ENCODE measurements around the gene GNAZ.

Gene GNAZ

DNA sequence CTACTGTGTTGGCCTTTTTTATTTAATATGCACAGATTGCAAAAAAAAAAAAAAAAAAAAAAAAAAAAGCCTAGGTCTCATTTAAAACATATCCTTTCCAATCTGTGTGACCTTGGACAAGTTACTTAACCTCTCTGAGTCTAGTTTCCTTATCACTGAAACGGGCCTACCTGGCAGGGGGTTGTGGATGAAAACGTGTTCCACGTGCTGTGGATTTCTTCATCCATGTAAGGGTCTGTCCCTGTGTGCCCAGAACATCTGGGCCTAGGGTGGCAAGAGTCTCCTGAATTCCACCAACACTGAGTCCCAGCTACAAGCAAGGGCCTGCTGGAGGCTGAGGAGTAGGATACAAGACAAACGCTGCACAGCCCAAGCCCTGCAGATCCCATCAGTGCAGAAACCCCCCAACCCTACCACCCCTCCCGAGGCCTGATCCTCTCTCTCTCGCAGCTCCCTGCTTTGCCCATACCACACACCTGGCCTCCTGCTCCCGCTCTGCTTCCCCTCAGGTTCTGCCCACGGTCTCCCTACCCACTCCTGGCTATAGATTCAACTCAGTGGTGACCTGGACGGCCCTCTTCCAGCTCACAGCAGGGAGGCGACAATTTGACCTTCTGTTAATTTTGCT is 4.7 kb upstream of the GNAZ start:
- DNase-seq = no peak

DNA sequence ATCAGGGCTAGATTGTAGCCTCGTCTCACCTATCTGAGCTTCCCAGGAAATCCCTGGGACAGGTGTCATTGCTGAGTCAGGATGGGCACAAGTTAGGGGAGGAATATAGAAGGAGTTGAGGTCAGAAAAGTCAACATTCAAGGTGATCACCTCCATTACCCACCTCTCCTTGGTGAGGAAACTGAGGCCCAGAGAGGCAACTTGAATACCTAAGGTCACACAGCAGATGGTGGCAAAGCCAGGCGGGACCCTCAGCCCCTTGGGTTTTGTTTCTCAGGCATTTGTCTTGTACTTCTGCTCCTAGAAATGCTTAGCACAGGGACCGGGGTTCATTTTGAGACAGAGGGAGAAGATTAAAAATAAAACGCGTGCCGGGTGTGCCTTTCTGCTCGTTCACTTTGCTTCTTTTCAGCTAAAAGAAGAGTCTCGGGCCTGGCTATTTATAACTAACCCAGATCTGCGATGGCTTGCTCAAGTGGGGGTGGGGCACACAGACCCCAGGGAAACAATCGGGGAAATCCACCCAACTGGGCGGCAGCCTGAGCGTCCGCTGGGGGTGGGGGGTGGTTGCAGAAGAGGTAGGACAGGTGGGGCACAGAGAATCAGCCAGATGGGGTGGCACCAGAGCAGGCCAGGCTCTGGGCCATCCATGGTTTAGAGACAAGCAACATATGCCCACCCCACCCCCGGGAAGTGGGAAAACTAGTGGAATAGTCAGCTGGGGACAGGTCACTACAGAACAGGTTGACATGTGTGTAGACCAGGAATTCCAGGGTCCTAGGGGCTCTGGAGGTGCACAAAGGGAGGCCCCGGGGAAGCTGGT is 3.9 kb upstream of the GNAZ start:
- DNase-seq = no peak

DNA sequence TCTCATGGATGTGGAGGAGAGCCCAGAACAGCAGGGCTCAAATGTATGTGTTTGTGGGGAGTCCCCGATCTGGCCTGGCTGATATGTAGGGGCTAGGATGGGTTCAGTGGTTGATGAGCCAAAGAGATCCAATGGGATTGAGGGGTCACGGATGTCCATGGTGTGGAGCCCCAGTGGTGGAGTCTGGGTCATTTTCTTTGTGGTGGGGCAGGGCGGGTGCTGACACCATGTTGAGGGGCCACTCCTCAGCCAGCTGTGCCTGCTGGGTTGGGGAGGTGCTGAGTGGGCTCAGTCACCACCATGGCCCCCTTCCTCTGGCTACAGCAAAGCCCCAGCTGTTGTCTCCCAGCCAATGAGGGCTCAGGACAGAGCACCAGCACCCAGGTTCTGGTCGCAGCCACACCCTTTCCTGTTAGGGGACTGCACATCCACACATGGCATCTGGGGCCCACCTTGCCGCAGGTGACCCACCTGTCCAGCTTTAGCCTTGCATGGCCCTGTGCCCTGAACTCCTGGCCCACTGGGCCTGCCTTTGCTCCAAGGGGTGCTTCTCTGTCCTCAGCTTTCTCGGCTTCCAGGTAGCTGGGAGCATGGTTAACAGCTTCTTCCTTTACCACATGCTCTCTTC is 3.2 kb upstream of the GNAZ start:
- no peak for DNase-seq

DNA sequence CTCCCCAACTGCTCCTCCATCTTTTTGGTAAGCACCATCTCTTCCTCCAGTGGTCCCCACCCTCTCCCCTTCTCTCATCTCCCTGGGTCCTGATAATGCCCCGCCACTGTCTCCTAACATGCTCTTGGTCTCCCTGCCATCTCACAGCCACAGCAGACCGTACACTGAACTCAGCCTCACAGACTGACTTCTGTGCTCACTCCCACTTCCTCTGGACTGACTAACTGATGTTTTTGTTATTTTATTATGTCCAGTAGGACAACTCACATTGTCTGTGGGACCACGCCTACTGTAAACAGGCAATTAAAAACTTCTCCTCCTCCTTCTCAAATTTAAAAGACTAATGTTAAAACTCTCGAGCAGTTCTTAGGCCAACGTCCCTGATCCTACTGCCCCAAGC is 2.6 kb upstream of the GNAZ start:
- DNase-seq = no peak

DNA sequence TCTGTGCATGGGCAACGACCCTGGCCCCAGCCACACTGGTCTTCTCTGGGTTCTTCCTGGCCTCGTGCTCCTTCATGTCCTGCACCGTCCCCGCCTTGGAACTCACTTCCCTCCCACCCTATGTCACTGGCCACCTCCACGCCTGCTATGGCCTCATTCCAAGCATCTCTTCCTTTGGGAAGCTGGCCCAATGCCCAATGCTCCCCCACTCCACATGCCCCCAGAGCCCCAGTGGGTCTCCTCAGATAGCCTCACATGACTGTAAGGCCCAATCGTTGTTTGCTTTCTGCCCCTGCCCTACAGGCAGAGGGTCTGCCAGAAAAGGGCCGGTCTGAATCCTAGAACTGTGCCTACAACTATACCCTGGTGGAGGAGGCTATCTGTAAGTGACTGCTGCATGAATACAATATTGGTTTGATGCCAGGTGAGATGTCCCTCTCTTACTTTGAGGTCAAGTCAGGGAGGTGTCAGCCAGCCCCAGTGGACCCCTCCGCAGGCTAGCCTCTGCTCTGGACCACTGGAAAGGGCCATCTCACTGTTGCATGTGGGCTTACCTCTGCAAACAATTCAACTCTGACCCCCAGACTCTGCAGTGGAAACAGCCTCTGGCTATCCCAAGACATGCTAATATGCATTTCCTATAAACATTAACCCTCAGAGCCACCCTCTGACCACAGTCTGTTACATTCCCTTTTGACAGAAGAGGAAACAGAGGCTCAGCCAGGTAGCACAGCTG is 2.1 kb upstream of the GNAZ start:
- DNase-seq = no peak

DNA sequence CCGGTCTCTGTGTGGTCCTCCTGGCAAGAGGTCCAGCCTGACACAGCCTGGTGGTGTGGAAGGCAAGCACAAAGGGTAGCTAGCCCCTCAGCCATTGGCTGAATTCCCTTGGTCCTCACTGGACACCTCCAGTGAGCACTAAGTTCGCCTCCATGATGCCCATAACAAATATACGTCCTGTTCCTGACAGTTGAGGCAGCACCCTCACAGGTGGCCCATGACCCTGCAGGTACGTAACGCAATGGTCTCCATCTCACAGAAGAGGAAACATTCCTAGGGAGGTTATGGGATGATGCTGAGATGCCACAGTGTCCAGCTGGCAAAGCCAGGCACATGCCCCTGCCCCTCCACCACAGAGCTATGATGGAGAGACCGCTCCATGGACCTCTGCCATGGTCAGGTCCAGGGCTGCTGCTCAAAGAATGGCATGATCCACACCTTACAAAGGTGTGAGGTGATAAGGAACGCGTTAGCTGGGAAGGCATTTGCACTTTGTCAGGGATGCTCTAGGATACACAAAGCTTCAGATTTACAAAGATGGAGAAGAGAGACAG is 1.4 kb upstream of the GNAZ start:
- no peak for DNase-seq

DNA sequence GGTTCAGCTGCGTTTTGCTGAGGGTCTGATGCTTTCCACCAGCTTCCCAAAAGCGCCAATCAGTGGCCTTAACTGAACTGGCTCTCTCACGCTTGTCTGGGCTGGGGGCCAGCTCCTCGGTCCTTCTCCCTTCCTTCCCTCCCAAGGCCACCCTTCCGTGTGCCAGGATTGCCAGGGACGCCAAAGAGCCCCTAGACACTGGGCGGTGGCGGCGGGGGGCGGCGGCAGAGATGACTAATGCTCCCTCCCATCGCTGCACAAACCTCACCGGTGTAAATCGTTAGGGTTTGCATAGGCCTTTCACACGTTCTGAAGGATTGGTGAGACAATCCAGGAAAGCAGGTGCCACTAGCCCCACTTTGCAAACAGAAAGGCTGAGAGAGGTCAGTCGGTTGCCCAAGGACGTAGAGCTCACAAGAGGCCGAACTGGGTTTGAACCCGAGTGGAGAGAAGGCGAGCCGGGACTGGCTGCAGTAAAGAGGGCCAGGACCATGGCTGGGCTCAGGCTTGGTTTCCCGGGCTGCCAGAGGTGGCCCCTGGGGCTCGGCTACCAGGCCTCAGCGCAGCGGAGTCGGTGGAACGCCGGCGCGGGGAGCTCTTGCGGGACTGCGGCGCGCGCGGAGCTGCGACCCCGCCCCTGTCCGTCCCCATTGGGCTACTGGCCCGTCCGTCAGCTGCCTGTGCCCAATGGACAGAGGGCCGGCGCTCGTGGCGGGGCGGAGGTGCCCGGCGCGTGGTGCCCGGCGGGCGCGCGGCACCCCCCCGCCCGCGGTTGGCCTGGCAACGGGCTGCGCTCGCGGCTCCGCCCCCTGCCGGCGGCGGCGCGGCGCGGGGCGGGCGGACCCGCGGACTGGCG is 589 bp upstream of the GNAZ start:
- DNase-seq = peak; percentile 79

DNA sequence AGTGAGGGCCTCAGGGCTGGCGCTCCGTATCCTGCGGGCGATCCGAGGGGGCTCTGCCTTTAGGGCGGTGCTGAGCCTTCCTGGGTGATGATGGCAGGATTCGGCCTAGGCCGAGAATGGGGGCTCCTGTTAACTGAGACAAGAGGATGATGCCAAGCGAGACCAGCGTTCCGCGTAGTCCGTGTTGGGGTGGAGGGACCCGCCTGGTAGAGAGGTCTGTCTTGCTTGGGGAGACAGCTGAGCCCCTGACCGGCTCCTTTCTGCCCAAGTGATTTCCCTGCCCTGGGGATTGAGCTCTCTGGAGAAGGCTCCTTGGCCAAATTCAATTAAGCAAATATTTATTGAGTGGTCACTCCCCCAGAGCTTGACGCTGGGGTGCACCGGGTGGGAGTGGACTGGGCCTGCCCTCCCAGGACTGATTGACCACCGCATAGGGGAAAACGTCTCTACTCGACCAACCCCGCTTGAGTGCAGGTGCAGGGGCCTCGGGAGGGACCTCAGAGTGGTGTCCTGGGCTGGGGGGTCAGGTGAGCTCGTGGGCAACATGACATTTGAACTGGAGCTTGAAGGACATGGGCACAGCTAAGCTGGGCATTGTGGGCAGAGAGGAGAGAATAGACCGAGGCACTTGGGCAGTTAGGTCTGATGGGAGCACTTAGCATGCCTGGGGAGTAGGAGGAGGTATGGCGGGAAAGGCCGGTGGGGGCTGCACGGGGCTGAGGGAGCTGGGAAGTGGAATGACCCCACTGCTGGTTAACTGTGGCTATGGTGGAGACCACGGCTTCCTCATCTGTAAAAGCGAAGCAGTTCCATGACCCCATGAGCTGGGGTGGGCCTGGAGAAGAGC is 1.1 kb downstream of the GNAZ start:
- no peak for DNase-seq

DNA sequence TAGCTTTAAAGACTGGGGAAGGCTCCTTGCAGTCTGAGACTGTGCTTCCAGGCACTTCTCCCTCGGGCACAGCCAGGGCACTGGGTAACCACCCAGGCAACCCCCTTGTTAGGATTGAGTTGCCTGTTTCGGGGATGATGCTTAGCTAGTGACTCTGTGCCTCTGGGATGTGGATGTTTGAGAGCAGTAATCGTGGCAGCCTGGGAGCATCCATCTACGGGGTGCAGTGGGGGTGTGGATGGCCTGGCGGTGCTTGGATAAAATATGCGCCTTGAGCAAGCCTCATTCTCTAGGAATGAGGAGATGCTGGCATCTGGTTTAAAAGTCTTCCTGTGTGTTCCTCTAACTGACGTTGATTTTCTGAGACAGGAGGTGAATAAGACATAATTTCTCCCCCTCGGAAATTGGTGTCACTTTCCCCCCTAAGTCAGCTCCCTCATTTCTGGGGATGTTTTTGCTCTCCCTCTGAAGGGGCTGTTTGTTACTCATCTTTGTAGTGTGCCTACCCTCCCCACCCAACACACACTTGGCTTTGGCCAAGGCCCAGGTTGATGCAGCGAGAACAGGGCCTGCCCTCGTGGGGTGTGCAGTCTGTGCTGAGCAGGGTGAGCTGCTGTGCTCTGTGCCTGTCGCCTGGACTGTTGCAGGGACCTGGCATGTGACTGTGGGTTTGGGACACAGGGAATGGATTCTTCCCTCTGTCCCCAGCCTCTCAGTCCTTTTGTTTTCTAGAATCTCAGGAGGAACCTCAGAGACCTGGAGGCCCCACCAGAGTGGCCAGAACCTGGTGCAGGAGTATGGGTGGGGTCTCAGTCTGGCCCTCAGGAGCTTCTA is 2.0 kb downstream of the GNAZ start:
- no peak for DNase-seq

DNA sequence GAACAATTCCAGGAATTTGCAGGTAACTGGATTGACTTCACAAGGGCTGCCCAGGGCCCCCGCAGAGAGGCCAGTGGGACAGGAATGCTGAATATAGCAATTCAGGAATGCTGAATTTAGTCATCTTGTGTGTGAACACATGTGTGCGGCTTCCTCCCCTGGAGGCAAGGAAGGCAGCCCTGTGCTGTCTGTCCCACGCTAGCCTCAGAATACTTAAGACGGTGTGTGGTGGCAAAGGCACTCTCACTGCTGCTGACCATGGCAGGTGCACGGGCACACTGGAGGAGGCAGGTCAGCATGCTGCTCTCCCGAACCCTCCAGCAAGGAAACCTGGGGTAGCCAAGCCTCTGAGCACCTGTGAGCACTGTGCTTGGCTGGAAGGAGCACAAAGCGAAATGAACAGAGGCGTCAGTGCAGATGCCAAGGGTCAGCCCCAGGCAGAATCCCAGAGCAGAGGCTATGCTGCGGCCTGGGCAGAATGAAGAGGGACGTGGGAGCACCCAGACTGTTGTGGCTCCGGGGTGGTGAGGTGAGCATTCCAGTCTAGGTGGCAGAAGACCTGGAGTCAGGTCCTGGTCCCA is 2.7 kb downstream of the GNAZ start:
- no peak for DNase-seq

DNA sequence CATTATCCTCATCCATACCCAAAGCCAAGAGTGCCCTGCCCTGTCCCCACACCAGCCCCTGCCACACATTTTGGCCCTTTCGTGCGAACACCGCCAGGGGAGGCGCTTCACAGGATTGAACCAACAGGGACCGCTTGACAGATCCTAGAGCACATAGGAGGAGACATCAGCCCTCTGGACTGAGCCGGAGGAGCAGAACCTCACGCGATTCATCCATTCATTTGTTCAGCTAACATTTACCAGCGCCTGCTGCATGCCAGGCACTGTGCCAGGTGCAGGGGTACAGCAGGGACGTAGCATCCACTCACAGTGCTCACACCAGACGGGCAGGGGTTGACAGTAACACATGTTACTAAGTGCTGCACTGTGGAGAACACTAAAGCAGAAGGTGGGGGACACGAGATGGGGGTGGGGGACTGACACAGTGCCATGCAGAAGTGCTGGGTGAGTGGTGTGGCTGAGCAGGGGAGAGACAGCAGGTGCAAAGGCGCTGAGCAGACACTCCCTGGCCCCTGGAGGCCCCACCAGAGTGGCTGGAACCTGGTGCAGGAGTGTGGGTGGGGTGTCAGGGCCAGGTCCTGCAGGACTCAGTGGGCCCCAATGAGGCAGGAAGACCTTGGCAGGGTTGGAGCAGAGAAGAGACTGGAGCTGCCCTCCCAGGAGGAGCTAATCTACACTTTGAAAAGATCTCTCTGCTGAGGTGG is 3.4 kb downstream of the GNAZ start:
- no peak for DNase-seq

DNA sequence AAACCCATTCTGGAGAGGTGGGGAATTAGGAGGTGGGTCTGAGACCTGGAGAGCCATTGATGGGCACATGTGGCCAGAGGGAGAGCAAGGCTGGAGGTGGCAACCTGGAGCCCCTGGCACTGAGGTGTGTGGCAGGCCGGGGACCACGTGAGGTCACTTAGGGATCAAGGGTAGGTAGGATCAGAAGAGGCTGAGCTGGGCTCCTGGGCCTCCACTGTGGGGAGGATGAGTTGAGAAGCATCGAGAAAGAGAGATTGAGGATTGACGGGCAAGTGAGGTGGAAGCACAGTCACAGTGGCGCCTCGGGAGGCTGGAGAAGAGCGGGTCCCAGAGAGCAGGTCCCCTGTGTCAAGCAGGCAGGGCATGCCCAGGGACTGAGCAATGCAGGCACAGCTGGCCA is 4.1 kb downstream of the GNAZ start:
- no peak for DNase-seq

DNA sequence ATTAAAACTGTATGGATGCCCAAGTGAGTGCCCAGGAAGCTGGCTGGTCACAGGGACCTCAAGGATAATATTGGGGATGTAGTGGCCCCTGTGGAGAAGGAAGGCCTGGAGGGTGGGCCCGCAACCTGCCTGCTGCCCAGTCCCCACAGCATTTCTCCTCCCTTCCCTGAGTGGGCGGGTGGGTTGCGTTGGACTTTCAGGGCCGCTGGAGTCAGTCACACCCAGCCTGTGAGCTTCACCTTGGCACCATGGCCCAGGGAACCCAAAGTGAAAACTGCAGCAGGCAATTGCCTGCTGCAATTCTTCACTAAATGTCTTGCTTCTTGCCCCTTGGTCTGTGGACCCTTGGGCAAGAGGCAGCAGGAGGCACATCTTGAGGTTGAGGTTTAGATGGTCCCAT is 4.7 kb downstream of the GNAZ start:
- no peak for DNase-seq

DNA sequence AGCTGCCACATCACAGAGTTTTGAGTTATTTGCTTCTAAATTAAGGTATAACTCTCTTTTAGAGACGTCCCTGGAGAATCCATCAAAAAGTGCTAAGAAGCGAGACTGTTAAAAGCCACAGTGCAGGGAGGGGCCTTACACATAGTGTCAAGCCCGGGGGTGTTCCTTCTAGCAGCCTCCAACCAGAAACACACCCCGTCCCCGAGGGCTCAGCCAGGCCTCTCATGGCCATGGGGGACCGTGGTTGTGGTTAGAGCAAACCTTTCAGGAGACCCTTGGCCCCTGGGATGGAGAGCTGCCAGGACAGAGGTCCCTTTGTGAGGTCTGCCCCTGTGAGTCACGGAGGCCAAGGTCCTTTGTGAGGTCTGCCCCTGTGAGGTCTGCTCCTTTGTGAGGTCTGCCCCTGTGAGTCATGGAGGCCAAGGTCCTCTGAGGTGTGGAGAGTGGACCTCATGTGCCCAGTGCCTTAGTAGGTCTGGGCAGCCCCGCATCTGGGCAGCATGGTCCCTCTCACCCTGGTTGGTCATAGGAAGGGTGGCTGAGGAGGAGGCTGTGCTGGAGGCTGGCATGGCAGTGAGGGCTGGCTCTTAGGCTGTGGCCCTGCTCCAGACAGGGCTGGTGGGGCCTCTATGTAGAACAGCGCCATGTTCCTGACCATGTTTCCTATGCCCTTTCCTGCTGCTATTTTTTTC is 5.4 kb downstream of the GNAZ start:
- DNase-seq = no peak

DNA sequence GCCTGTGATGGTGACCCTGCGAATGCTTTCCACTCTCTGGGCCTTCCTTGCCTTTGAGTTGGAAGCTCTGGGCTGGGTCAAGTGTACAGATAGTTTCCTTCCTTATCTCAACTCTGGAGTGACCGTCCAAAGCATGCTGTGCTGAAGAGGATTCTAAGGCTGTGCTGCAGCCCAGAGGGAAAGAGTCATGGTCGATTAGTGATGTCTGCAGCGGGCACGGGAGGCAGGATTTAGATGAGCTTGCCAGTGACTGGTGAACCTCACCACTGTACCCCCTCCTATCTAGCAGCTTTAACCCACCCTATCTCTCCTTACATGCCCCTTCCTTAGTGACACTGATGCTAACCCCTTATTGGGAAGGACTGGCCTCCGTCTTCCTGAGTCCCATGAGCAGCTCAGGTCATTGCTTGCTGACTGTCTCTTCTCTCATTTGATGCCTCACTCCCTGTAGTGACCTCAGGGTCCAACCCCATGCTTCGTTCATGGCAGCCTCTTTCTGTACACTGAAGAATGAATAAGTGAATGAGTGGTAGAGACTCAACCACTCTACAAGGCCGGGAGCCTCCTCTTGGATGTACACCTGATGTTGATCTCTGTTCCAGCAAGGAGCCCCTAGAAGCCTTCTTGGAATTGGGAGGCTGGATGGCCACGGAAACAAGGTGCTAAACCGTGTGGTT is 6.7 kb downstream of the GNAZ start:
- no peak for DNase-seq

DNA sequence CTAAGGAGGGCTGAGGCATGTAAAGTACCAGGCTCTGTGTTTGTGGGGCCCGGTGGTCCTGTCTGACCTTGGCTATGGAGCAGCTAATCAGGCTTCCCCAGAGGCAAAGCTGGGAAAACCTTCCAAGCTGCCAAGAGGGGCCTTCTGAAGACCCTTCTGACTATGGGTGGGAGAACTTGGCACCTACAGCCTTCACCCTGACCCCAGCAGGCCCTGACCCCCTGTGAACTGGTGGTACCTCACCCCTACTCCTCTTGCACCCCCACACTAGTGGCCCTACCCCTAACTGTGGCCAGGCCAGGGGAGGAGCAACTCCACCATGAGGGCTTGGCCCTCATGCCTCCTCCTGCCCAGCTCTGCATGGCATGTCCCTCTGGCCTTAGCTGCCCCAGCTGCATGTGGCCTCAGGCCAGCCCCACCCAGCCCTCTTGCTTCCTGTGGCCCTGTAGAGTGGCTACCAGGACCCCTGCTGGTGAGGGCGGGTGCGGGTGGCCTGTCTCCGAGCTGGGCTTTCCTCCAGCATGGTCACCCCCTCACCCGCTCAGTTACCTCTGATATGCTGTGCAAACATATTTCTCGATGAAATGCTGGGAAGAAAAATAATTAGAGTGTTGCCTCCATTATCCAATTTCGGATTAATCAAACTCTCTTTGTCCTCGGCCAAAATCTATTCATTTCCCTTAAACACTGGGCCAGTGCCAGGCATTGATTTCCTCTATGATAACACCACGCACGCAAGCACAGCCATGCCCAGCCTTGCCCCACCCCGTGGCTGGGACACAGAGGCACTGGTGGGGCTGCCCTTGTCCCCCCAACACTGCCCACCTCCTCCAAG is 7.5 kb downstream of the GNAZ start:
- DNase-seq = no peak

DNA sequence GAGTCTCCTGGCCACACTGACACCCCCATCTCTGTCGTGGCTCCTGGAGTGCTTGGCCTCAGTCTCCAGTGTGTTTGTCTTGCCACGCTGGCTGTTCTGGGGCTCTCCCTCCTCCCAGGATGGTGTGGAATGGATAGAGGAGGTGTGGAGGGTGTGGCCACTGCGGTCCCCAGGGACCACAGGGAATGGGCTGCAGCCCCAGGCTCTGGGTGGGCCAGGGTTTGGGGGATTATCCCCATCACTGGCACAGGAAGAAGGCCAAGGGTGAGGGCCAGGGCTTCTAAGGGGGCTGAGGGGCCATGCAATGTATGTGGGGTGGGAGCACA is 8.1 kb downstream of the GNAZ start:
- DNase-seq = no peak

Measured in HCEC 1CT (cell line).